ENCODE measurements around the gene PTPRG.

DNA sequence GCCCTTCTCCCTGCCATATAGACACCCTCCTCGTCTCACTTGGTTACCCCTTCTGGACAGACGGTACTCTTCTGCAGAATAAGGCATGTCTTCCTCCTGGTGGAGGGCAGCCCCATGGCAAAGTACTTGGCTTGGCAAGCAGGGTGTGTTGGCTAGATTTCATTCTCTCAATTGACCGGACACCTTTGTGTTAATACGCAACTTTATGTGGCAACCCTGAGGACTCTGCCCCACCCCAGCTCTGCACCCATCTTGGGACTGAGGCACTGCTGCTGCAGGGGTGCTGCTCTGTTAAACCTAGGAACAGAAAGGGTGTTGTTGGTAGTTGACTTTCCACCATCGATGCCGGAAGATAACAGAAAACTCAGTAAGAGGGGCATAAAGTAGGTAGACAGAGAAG is 55.2 kb downstream of the PTPRG start:
- no peak for TF ChIP-seq TCF12 (IDR thresholded peaks at IDR 0.05; ENCODE audit: low read depth)
- TF ChIP-seq, protein P1, sequence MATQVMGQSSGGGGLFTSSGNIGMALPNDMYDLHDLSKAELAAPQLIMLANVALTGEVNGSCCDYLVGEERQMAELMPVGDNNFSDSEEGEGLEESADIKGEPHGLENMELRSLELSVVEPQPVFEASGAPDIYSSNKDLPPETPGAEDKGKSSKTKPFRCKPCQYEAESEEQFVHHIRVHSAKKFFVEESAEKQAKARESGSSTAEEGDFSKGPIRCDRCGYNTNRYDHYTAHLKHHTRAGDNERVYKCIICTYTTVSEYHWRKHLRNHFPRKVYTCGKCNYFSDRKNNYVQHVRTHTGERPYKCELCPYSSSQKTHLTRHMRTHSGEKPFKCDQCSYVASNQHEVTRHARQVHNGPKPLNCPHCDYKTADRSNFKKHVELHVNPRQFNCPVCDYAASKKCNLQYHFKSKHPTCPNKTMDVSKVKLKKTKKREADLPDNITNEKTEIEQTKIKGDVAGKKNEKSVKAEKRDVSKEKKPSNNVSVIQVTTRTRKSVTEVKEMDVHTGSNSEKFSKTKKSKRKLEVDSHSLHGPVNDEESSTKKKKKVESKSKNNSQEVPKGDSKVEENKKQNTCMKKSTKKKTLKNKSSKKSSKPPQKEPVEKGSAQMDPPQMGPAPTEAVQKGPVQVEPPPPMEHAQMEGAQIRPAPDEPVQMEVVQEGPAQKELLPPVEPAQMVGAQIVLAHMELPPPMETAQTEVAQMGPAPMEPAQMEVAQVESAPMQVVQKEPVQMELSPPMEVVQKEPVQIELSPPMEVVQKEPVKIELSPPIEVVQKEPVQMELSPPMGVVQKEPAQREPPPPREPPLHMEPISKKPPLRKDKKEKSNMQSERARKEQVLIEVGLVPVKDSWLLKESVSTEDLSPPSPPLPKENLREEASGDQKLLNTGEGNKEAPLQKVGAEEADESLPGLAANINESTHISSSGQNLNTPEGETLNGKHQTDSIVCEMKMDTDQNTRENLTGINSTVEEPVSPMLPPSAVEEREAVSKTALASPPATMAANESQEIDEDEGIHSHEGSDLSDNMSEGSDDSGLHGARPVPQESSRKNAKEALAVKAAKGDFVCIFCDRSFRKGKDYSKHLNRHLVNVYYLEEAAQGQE (IDR thresholded peaks at IDR 0.05; ENCODE audit: low read depth): no peak
- no peak for TF ChIP-seq CEBPB (IDR thresholded peaks at IDR 0.05)
- TF ChIP-seq RAD21 (IDR thresholded peaks at IDR 0.05; ENCODE audit: low read depth): no peak
- TF ChIP-seq TAF1 (IDR thresholded peaks at IDR 0.05; ENCODE audit: low read depth): no peak
- TF ChIP-seq, protein P2, sequence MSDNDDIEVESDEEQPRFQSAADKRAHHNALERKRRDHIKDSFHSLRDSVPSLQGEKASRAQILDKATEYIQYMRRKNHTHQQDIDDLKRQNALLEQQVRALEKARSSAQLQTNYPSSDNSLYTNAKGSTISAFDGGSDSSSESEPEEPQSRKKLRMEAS (IDR thresholded peaks at IDR 0.05): no peak
- no peak for TF ChIP-seq YY1 (IDR thresholded peaks at IDR 0.05; ENCODE audit: low read depth)
- no peak for TF ChIP-seq EP300 (IDR thresholded peaks at IDR 0.05; ENCODE audit: borderline replicate concordance)
- TF ChIP-seq NFIC (IDR thresholded peaks at IDR 0.05): no peak
- TF ChIP-seq EGR1 (IDR thresholded peaks at IDR 0.05): no peak
